ENCODE results near the gene ZBTB12. TPM values are rescaled to one million over a fixed set of nuclear protein-coding genes. Genes with fewer than 3 reads are reported as not detected.

Gene ZBTB12
- total and polyA plus RNA-seq, 10 of the 15 experiments (the other 5 are each of a cell fraction or from before 2014, with no cell fraction given), result 0.81 to 4.5 (median 1.7) TPM; not detected in 4

GRCh38 chr6:31898383-31899011 lies 3.4 kb downstream of the ZBTB12 start (continued):
- TF ChIP-seq E2F8 (IDR thresholded peaks at IDR 0.05; ENCODE audit: low read depth, partially characterized antibody) (no peak), RUNX3 (IDR thresholded peaks at IDR 0.05; ENCODE audit: low read length) (peak; percentile 32; the same call in 1 of the 2 replicates), PBX3 (IDR thresholded peaks at IDR 0.05; ENCODE audit: insufficient replicate concordance, low read depth, low read length) (no peak), PML (IDR thresholded peaks at IDR 0.05; ENCODE audit: low read length) (no peak), ATF2 (IDR thresholded peaks at IDR 0.05; ENCODE audit: low read length) (no peak), DPF2 (IDR thresholded peaks at IDR 0.05) (no peak), IKZF2 (IDR thresholded peaks at IDR 0.05) (no peak), ZNF274 (IDR thresholded peaks at IDR 0.05; ENCODE audit: insufficient read depth, insufficient read length) (no peak), CREB1 (IDR thresholded peaks at IDR 0.05; ENCODE audit: low read depth) (peak; percentile 58), TAF1 (IDR thresholded peaks at IDR 0.05; ENCODE audit: borderline replicate concordance, low read depth, low read length) (no peak), CBFB (IDR thresholded peaks at IDR 0.05; ENCODE audit: low read depth) (no peak), LARP7 (IDR thresholded peaks at IDR 0.05) (no peak), RBBP5 (conservative IDR thresholded peaks at IDR 0.05) (no peak), ZNF622 (IDR thresholded peaks at IDR 0.05) (no peak), MLLT1 (IDR thresholded peaks at IDR 0.05) (no peak), EZH2 (IDR thresholded peaks at IDR 0.05; ENCODE audit: borderline replicate concordance, control insufficient read depth, low read depth, low read length) (no peak), BCL11A (IDR thresholded peaks at IDR 0.05; ENCODE audit: low read depth, low read length) (no peak), CBX3 (IDR thresholded peaks at IDR 0.05; ENCODE audit: borderline replicate concordance, low read depth) (no peak), RELA (IDR thresholded peaks at IDR 0.05; ENCODE audit: borderline replicate concordance, partially characterized antibody) (no peak)
- TF ChIP-seq, protein P1, sequence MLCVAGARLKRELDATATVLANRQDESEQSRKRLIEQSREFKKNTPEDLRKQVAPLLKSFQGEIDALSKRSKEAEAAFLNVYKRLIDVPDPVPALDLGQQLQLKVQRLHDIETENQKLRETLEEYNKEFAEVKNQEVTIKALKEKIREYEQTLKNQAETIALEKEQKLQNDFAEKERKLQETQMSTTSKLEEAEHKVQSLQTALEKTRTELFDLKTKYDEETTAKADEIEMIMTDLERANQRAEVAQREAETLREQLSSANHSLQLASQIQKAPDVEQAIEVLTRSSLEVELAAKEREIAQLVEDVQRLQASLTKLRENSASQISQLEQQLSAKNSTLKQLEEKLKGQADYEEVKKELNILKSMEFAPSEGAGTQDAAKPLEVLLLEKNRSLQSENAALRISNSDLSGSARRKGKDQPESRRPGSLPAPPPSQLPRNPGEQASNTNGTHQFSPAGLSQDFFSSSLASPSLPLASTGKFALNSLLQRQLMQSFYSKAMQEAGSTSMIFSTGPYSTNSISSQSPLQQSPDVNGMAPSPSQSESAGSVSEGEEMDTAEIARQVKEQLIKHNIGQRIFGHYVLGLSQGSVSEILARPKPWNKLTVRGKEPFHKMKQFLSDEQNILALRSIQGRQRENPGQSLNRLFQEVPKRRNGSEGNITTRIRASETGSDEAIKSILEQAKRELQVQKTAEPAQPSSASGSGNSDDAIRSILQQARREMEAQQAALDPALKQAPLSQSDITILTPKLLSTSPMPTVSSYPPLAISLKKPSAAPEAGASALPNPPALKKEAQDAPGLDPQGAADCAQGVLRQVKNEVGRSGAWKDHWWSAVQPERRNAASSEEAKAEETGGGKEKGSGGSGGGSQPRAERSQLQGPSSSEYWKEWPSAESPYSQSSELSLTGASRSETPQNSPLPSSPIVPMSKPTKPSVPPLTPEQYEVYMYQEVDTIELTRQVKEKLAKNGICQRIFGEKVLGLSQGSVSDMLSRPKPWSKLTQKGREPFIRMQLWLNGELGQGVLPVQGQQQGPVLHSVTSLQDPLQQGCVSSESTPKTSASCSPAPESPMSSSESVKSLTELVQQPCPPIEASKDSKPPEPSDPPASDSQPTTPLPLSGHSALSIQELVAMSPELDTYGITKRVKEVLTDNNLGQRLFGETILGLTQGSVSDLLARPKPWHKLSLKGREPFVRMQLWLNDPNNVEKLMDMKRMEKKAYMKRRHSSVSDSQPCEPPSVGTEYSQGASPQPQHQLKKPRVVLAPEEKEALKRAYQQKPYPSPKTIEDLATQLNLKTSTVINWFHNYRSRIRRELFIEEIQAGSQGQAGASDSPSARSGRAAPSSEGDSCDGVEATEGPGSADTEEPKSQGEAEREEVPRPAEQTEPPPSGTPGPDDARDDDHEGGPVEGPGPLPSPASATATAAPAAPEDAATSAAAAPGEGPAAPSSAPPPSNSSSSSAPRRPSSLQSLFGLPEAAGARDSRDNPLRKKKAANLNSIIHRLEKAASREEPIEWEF (IDR thresholded peaks at IDR 0.05; ENCODE audit: insufficient replicate concordance, low read depth, low read length), result no peak

Data from GM12878 (cell line).